Stimulated activated memory B cell treated with anti-CD40 and anti-IgM and Interleukin-4, amounts not matched to agents 10 μg/mL and 1 μg/mL and 100 μg/mL, for 72 hours (primary cell): Measurements from ENCODE around the gene ETFA.

Source experiments
- ATAC-seq: fragments of 150-1000 bp; cut with Tn5 transposase; 2 replicates; pipeline ENCODE4 v1.10.0; 2021
- H3K27ac Mint-ChIP-seq: one replicate; pipeline ENCODE4 v1.8.0; 2022; ENCODE audit warnings: mild to moderate bottlenecking, mixed read lengths
- H3K27me3 Mint-ChIP-seq: one replicate; pipeline ENCODE4 v1.8.0; 2022; ENCODE audit warnings: mixed read lengths
- H3K36me3 Mint-ChIP-seq: one replicate; pipeline ENCODE4 v1.8.0; 2022; ENCODE audit warnings: mixed read lengths
- H3K4me1 Mint-ChIP-seq: one replicate; pipeline ENCODE4 v1.8.0; 2022; ENCODE audit warnings: mixed read lengths
- H3K4me3 Mint-ChIP-seq: one replicate; pipeline ENCODE4 v1.8.0; 2022; ENCODE audit warnings: mild to moderate bottlenecking, moderate library complexity, mixed read lengths
- H3K9me3 Mint-ChIP-seq: one replicate; pipeline ENCODE4 v1.8.0; 2022; ENCODE audit warnings: mixed read lengths

Gene ETFA

DNA sequence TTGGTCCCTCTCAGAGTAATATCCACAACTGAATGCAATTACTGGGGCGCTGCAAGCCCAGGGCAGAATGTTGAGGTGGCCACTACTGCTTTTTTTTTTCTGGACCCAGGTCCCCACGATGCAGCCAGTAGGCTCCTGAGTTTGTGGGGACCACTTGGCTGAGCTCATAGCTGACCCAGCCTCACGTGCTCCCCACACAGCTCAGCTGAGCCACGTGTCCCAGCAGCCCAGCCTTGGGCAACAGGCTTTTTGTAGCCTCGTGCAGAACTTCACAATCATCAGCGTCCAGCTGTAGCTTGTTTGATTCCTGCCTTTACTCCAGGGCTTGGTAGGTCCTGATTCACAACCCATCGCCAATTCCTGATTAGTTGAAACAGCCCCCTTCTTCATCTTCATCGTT lies 117.3 kb downstream of the ETFA start:
- Mint-ChIP-seq H3K4me1 (peaks cover 28% of the 10 kb centered on the region), H3K36me3 (no peaks in the 10 kb centered on the region), H3K27ac (no peak overlapping the region), H3K4me3 (no peak overlapping the region), H3K27me3 (peaks cover 27% of the 10 kb centered on the region), H3K9me3 (no peaks in the 10 kb centered on the region)
- ATAC-seq: no peak

GRCh38 chr15:76192715-76193114 lies 118.6 kb downstream of the ETFA start:
- peaks cover 40% of the 10 kb centered on the region for H3K27me3 Mint-ChIP-seq
- peaks cover 25% of the 10 kb centered on the region for H3K4me1 Mint-ChIP-seq
- H3K36me3 Mint-ChIP-seq: no peaks in the 10 kb centered on the region
- no peak for ATAC-seq
- no peaks in the 10 kb centered on the region for H3K9me3 Mint-ChIP-seq
- no peak overlapping the region for H3K4me3 Mint-ChIP-seq
- no peak overlapping the region for H3K27ac Mint-ChIP-seq

DNA sequence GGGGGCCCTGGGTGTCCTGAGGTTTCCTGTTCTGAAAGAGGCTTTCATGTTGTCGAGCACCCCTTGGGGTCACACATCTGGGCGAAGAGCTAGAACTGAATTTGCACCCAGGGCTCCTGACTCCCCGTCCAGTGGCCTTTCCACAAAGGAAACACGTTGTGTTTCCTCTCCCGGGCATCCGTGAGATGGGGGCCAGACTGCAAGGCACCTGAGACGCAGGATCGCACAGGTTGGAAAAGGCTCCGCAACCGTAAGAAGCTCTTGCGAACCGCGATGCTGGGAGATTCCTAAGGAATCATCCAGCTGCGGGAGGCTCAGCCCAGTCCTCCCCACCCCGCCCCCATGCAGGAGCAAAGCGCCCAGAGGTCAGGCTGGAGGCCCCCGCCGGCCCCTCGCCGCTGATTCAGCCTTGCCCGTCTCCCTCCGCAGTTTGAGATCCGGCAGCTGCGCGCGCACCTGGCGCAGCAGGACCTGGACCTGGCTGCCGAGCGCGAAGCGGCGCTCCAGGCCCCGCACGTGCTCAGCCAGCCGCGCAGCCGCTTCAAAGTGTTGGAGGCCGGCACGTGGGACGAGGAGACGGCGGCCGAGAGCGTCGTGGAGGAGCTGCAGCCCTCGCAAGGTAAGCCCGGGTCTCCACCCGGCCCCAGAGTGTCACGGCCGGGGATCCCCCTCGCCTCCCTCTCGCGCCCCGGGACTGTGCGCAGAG lies 119.6 kb downstream of the ETFA start:
- Mint-ChIP-seq H3K9me3 (no peaks in the 10 kb centered on the region), H3K4me1 (peaks cover 15% of the 10 kb centered on the region), H3K27ac (no peak overlapping the region), H3K4me3 (no peak overlapping the region), H3K27me3 (peaks cover 50% of the 10 kb centered on the region), H3K36me3 (no peaks in the 10 kb centered on the region)
- no peak for ATAC-seq

- Mint-ChIP-seq H3K9me3 (no peaks in the 10 kb centered on the region), H3K27me3 (peaks cover 57% of the 10 kb centered on the region), H3K27ac (no peak overlapping the region)
Measured at GRCh38 chr15:76190751-76191538, 120.3 kb downstream of the ETFA start.

DNA sequence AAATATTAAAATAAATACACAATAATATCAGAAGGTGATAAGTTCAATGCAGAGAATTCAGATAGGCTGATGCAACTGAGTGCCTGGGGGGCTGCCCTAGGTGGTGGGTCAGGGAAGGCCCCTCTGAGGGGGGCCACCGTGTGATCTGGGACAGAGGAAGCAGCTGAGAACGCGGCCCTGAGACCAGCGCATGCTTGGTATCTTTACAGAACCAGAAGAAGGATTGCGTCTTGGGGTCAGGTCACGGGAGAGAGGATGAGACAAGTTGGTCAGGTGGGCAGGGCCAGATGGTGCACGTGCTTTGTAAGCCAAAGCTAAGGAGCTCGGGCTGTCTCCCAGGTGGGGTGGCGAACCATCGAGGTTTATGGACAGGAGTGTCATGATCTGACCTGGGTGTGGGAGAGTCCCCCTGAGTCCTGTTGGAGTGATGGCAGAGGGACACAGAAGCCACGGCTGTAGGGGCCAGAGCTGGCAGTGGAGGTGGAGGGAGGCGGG lies 121.2 kb downstream of the ETFA start:
- peaks cover 15% of the 10 kb centered on the region for H3K4me1 Mint-ChIP-seq
- H3K27ac Mint-ChIP-seq: no peak overlapping the region
- H3K9me3 Mint-ChIP-seq: no peaks in the 10 kb centered on the region
- ATAC-seq: no peak
- no peaks in the 10 kb centered on the region for H3K36me3 Mint-ChIP-seq
- peaks cover 65% of the 10 kb centered on the region for H3K27me3 Mint-ChIP-seq
- H3K4me3 Mint-ChIP-seq: peak overlapping the region; percentile 56

More at GRCh38 chr15:76190751-76191538, 120.3 kb downstream of the ETFA start:
- ATAC-seq: peak; percentile 89
- Mint-ChIP-seq H3K4me3 (peak overlapping the region; percentile 56), H3K36me3 (no peaks in the 10 kb centered on the region), H3K4me1 (peaks cover 15% of the 10 kb centered on the region)

GRCh38 chr15:76189106-76189505 lies 122.2 kb downstream of the ETFA start:
- peaks cover 71% of the 10 kb centered on the region for H3K27me3 Mint-ChIP-seq
- ATAC-seq: no peak
- H3K27ac Mint-ChIP-seq: no peak overlapping the region

GRCh38 chr15:76187163-76187562 lies 124.1 kb downstream of the ETFA start:
- H3K4me1 Mint-ChIP-seq: peaks cover 15% of the 10 kb centered on the region
- H3K27ac Mint-ChIP-seq: no peak overlapping the region
- H3K4me3 Mint-ChIP-seq: no peak overlapping the region
- H3K9me3 Mint-ChIP-seq: no peaks in the 10 kb centered on the region
- H3K27me3 Mint-ChIP-seq: peaks cover 79% of the 10 kb centered on the region
- no peak for ATAC-seq
- H3K36me3 Mint-ChIP-seq: no peaks in the 10 kb centered on the region

More at GRCh38 chr15:76189106-76189505, 122.2 kb downstream of the ETFA start:
- Mint-ChIP-seq H3K9me3 (no peaks in the 10 kb centered on the region), H3K36me3 (no peaks in the 10 kb centered on the region), H3K4me1 (peaks cover 15% of the 10 kb centered on the region), H3K4me3 (no peak overlapping the region)

DNA sequence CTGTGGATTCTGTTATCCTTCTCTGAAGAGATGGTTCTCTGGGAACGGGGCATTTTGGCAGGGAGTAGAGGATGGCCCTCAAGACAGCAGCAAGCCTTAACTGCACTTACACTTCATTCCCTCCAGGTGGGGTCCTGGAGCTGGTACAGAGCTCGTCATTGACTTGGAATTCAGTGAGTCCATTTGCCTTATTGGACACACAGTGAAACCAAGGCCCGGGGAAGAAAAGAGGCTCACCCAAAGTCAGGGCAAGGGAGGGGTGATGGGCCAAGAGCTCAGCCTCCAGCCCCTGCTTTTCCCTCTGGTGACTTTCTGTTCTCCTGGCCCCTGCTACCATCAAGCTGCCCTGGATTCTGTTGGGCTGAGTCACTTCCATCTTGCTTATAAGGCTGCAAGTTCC lies 125.6 kb downstream of the ETFA start:
- Mint-ChIP-seq H3K27me3 (peaks cover 83% of the 10 kb centered on the region), H3K27ac (no peak overlapping the region), H3K9me3 (no peaks in the 10 kb centered on the region), H3K4me3 (no peak overlapping the region), H3K4me1 (peaks cover 18% of the 10 kb centered on the region), H3K36me3 (no peaks in the 10 kb centered on the region)
- ATAC-seq: no peak

DNA sequence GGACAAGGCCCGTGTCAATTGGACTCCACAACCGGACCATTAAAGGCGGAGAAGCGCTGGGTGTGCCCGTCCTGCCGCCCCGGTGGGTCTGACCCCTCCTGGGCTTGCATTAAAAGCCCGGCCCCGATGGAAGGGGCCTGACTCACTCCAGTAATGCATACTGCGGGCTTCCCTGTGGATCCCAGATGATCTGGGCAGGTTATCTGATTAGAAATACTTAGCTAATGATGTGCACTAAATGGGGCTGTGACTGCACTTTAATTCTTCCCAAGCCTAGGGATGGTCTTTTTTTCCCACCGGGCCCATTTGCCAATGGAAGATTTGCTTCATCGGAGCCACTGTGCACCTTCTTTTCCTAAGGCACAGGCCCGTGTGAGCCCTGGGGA lies 126.6 kb downstream of the ETFA start:
- Mint-ChIP-seq H3K27ac (no peak overlapping the region), H3K4me1 (peaks cover 10% of the 10 kb centered on the region), H3K4me3 (no peak overlapping the region), H3K36me3 (no peaks in the 10 kb centered on the region), H3K27me3 (peaks cover 73% of the 10 kb centered on the region), H3K9me3 (no peaks in the 10 kb centered on the region)
- ATAC-seq: no peak

DNA sequence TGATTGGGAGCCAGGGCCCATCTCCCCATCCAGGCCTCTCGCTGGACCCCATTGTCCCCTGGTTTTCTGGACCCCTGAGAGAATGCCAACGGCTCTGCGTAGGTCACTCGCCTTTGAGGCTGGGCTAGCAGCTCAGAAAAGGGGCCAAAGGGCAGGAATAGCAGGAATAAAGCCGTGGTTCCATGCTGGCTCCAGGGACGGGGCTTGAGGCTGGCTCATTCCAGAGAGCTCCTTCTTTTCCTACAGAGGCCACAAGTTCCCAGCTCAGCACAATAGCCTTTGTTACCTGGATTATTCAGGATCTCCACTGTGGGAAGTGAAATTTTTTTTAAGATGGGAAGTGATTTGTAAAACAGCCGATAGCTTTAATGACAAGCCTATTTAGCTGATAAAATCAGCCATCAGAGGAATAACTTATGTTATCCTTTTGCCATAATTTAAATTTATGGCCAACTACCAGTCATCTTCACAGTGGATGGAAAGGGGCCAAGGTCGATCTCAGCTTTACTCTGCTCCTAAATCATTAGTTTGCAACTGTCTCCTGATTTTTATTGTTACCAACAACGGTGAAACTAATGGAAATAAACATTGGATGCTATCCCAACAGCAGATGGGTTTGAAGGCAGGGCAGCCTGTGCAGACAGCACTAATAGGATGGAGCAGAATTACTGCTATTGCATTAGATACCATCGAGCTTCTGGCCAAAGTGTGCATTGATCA lies 127.2 kb downstream of the ETFA start:
- Mint-ChIP-seq H3K4me3 (no peak overlapping the region), H3K9me3 (no peaks in the 10 kb centered on the region), H3K27ac (no peak overlapping the region), H3K36me3 (no peaks in the 10 kb centered on the region), H3K27me3 (peaks cover 73% of the 10 kb centered on the region), H3K4me1 (peaks cover 10% of the 10 kb centered on the region)
- ATAC-seq: no peak

- H3K4me3 Mint-ChIP-seq: no peak overlapping the region
- H3K27me3 Mint-ChIP-seq: peaks cover 73% of the 10 kb centered on the region
Measured at GRCh38 chr15:76181705-76182107, 129.6 kb downstream of the ETFA start.

DNA sequence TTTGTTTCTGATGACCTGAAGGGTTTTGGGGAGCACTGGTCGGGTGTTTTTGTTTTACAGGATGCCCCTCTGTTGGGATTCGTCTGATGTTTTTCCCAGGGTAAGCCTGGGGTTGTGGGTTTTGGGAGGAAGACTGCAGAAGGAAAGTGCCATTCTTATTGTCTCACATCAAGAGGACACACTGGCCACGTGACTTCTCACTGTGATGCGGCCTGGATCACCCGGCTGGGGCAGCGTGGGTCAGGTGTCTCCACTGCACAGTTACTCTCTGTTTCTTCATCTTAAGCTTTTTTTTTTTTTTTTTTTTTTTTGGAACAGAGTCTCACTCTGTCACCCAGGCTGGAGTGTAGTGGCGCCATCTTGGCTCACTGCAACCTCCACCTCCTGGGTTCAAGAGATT lies 130.9 kb downstream of the ETFA start:
- Mint-ChIP-seq H3K36me3 (no peaks in the 10 kb centered on the region), H3K4me3 (no peak overlapping the region), H3K9me3 (no peaks in the 10 kb centered on the region), H3K27me3 (peaks cover 69% of the 10 kb centered on the region), H3K27ac (no peak overlapping the region), H3K4me1 (peaks cover 10% of the 10 kb centered on the region)
- ATAC-seq: no peak

More at GRCh38 chr15:76181705-76182107, 129.6 kb downstream of the ETFA start:
- H3K27ac Mint-ChIP-seq: no peak overlapping the region
- ATAC-seq: peak; percentile 82
- peaks cover 10% of the 10 kb centered on the region for H3K4me1 Mint-ChIP-seq
- H3K36me3 Mint-ChIP-seq: no peaks in the 10 kb centered on the region
- no peaks in the 10 kb centered on the region for H3K9me3 Mint-ChIP-seq

- Mint-ChIP-seq H3K4me3 (no peak overlapping the region), H3K36me3 (no peaks in the 10 kb centered on the region), H3K27me3 (peaks cover 62% of the 10 kb centered on the region), H3K27ac (no peak overlapping the region), H3K4me1 (peaks cover 10% of the 10 kb centered on the region), H3K9me3 (no peaks in the 10 kb centered on the region)
- ATAC-seq: no peak
Measured at GRCh38 chr15:76179023-76179422, 132.2 kb downstream of the ETFA start.

GRCh38 chr15:76178296-76179000 lies 132.8 kb downstream of the ETFA start:
- Mint-ChIP-seq H3K36me3 (no peaks in the 10 kb centered on the region), H3K4me1 (peaks cover 10% of the 10 kb centered on the region), H3K4me3 (no peak overlapping the region), H3K9me3 (no peaks in the 10 kb centered on the region), H3K27me3 (peaks cover 62% of the 10 kb centered on the region), H3K27ac (no peak overlapping the region)
- no peak for ATAC-seq
